DND-41 (cell line): Measurements from ENCODE around the gene DIRAS2.

Source experiments
- ATAC-seq: fragments of 200-7000 bp; cut with Tn5 transposase; 3 replicates; pipeline ENCODE4 v1.9.1; 2021; ENCODE audit warnings: low read depth; ENCODE audit not compliant: insufficient read depth
- DNase-seq: peaks from one replicate; pipeline ENCODE4 v3.0.0-alpha.2; 2020
- H2AFZ ChIP-seq: 2 replicates; pipeline ENCODE4 v1.6.0; 2012; ENCODE audit warnings: low read depth, low read length
- H3K27ac ChIP-seq: 2 replicates; pipeline ENCODE4 v1.5.1; 2012; ENCODE audit warnings: low read length, inconsistent platforms
- H3K27me3 ChIP-seq: fragments of 200-600 bp; sonication (generic); 2 replicates; pipeline ENCODE4 v1.6.0; 2012; ENCODE audit warnings: low read length, mild to moderate bottlenecking, inconsistent platforms; ENCODE audit not compliant: insufficient read depth, poor library complexity
- H3K36me3 ChIP-seq: 2 replicates; pipeline ENCODE4 v1.5.1; 2012; ENCODE audit warnings: low read length, inconsistent platforms; ENCODE audit not compliant: insufficient read depth
- H3K4me1 ChIP-seq: 2 replicates; pipeline ENCODE4 v1.5.1; 2012; ENCODE audit warnings: mild to moderate bottlenecking, low read length; ENCODE audit not compliant: insufficient read depth
- H3K4me2 ChIP-seq: 2 replicates; pipeline ENCODE4 v1.6.0; 2012; ENCODE audit warnings: mild to moderate bottlenecking, moderate library complexity, low read length, inconsistent platforms; ENCODE audit not compliant: insufficient read depth
- H3K4me3 ChIP-seq, 2 experiments: fragments of 200-600 bp in 1 of 2; shearing (Covaris generic) in 1 of 2; 2 replicates each; pipeline ENCODE4 v1.5.1; 2012 to 2016; ENCODE audit warnings: inconsistent platforms in 2 of 2, low read length in 2 of 2, mild to moderate bottlenecking in 2 of 2, low read depth in 1 of 2, moderate library complexity in 1 of 2
- H3K79me2 ChIP-seq: 2 replicates; pipeline ENCODE4 v1.6.0; 2012; ENCODE audit warnings: low read length, inconsistent platforms; ENCODE audit not compliant: insufficient read depth
- H3K9ac ChIP-seq: 2 replicates; pipeline ENCODE4 v1.6.0; 2012; ENCODE audit warnings: low read depth, mild to moderate bottlenecking, inconsistent platforms, low read length, moderate library complexity
- H3K9me3 ChIP-seq: 2 replicates; pipeline ENCODE4 v1.5.1; 2012; ENCODE audit warnings: low read length, moderate library complexity, mild to moderate bottlenecking, inconsistent platforms; ENCODE audit not compliant: insufficient read depth, severe bottlenecking
- H4K20me1 ChIP-seq: 2 replicates; pipeline ENCODE4 v1.6.0; 2012; ENCODE audit warnings: low read length; ENCODE audit not compliant: insufficient read depth
- CTCF ChIP-seq: IDR thresholded peaks from 2 replicates; pipeline ENCODE4 v1.5.1; 2012; ENCODE audit warnings: borderline replicate concordance, low read length, moderate library complexity, mild to moderate bottlenecking; ENCODE audit not compliant: poor library complexity, severe bottlenecking; ENCODE audit errors: extremely low read depth
- EZH2 ChIP-seq: IDR thresholded peaks from 3 replicates; pipeline ENCODE4 v1.6.1; 2012; ENCODE audit warnings: borderline replicate concordance, low read depth, mild to moderate bottlenecking, moderate library complexity, low read length, inconsistent platforms; ENCODE audit not compliant: severe bottlenecking

The DIRAS2 gene

GRCh38 chr9:90593646-90594045 is 49.0 kb downstream of the DIRAS2 start:
- Histone ChIP-seq H2AFZ (no peak overlapping the region), H4K20me1 (no peaks in the 10 kb centered on the region), H3K4me2 (no peak overlapping the region), H3K36me3 (no peaks in the 10 kb centered on the region), H3K9ac (no peak overlapping the region), H3K9me3 (no peaks in the 10 kb centered on the region), H3K4me1 (no peaks in the 10 kb centered on the region), H3K4me3 (no peak overlapping the region), H3K79me2 (no peaks in the 10 kb centered on the region), H3K27ac (no peak overlapping the region), H3K27me3 (peaks cover 3% of the 10 kb centered on the region)
- DNase-seq = no peak
- ATAC-seq = no peak
- no peak for TF ChIP-seq CTCF
- no peak for TF ChIP-seq EZH2

- no peaks in the 10 kb centered on the region for H3K36me3 ChIP-seq
- TF ChIP-seq EZH2 (no peak), CTCF (no peak)
- no peak overlapping the region for H3K4me2 ChIP-seq
- no peak overlapping the region for H2AFZ ChIP-seq
- DNase-seq = no peak
- ATAC-seq = no peak
- no peak overlapping the region for H3K27ac ChIP-seq
- H3K4me1 ChIP-seq = no peaks in the 10 kb centered on the region
- no peaks in the 10 kb centered on the region for H3K79me2 ChIP-seq
- H3K4me3 ChIP-seq = no peak overlapping the region
- peaks cover 3% of the 10 kb centered on the region for H3K27me3 ChIP-seq
- H3K9ac ChIP-seq = no peak overlapping the region
- no peaks in the 10 kb centered on the region; the same call in 1 of the 2 replicates for H4K20me1 ChIP-seq
- no peaks in the 10 kb centered on the region for H3K9me3 ChIP-seq
Observed at GRCh38 chr9:90580576-90580975, 62.0 kb downstream of the DIRAS2 start.

GRCh38 chr9:90579181-90579580 is 63.4 kb downstream of the DIRAS2 start:
- Histone ChIP-seq H3K9ac (no peak overlapping the region), H3K4me2 (no peak overlapping the region), H3K9me3 (no peaks in the 10 kb centered on the region), H3K36me3 (no peaks in the 10 kb centered on the region), H3K4me1 (no peaks in the 10 kb centered on the region), H2AFZ (no peak overlapping the region), H3K27me3 (peaks cover 3% of the 10 kb centered on the region), H4K20me1 (no peaks in the 10 kb centered on the region; the same call in 1 of the 2 replicates), H3K79me2 (no peaks in the 10 kb centered on the region), H3K27ac (no peak overlapping the region), H3K4me3 (no peak overlapping the region)
- ATAC-seq = no peak
- no peak for DNase-seq
- TF ChIP-seq CTCF = no peak
- no peak for TF ChIP-seq EZH2

GRCh38 chr9:90578126-90578815 is 64.4 kb downstream of the DIRAS2 start:
- H2AFZ ChIP-seq = no peak overlapping the region
- DNase-seq = no peak
- H3K27me3 ChIP-seq = peaks cover 3% of the 10 kb centered on the region
- no peak overlapping the region for H3K27ac ChIP-seq
- no peaks in the 10 kb centered on the region for H3K4me1 ChIP-seq
- H3K9me3 ChIP-seq = no peaks in the 10 kb centered on the region
- H3K4me3 ChIP-seq = no peak overlapping the region
- H3K4me2 ChIP-seq = no peak overlapping the region
- no peaks in the 10 kb centered on the region for H3K79me2 ChIP-seq
- ATAC-seq = no peak
- no peaks in the 10 kb centered on the region; the same call in 1 of the 2 replicates for H4K20me1 ChIP-seq
- no peaks in the 10 kb centered on the region for H3K36me3 ChIP-seq
- H3K9ac ChIP-seq = no peak overlapping the region
- no peak for TF ChIP-seq CTCF
